HG02870 (cell line): ENCODE measurements around the gene PPT2.

Source experiments
- ATAC-seq: cut with Tn5 transposase; IDR thresholded peaks from one replicate; pipeline ENCODE4 v1.9.1; 2021; ENCODE audit warnings: mild to moderate bottlenecking, moderate library complexity; ENCODE audit not compliant: unreplicated experiment

The PPT2 gene

GRCh38 chr6:32153564-32154513, at the start of gene PPT2:
Gene PPT2, plus strand, starts transcription at chr6:32154141. Its CDS starts 454 bp downstream, at chr6:32154595.
- ATAC-seq: no peak

GRCh38 chr6:32105433-32105832, 48.5 kb upstream of the PPT2 start:
- ATAC-seq: no peak

GRCh38 chr6:32107406-32107805, 46.5 kb upstream of the PPT2 start:
- ATAC-seq: no peak

- ATAC-seq: no peak
Measured at GRCh38 chr6:32108094-32108627, 45.8 kb upstream of the PPT2 start.

- no peak for ATAC-seq
Measured at GRCh38 chr6:32108727-32109113, 45.2 kb upstream of the PPT2 start.

- ATAC-seq: no peak
Measured at GRCh38 chr6:32109114-32109764, 44.7 kb upstream of the PPT2 start, which contains the start of gene TNXB. Gene TNXB, minus strand, starts transcription at chr6:32109338. Its CDS starts 11,140 bp downstream, at chr6:32098198.

GRCh38 chr6:32109765-32110160, 44.2 kb upstream of the PPT2 start:
- no peak for ATAC-seq

- ATAC-seq: no peak
Measured at GRCh38 chr6:32110632-32111031, 43.3 kb upstream of the PPT2 start.

- no peak for ATAC-seq
Measured at GRCh38 chr6:32111424-32112066, 42.4 kb upstream of the PPT2 start.

- no peak for ATAC-seq
Measured at GRCh38 chr6:32112431-32112980, 41.4 kb upstream of the PPT2 start.

- no peak for ATAC-seq
Measured at GRCh38 chr6:32113386-32114352, 40.3 kb upstream of the PPT2 start.

- no peak for ATAC-seq
Measured at GRCh38 chr6:32114796-32115195, 39.1 kb upstream of the PPT2 start.

- ATAC-seq: no peak
Measured at GRCh38 chr6:32115623-32116022, 38.3 kb upstream of the PPT2 start.

GRCh38 chr6:32116674-32117073, 37.3 kb upstream of the PPT2 start:
- no peak for ATAC-seq

GRCh38 chr6:32117461-32117860, 36.5 kb upstream of the PPT2 start:
- ATAC-seq: no peak

GRCh38 chr6:32118782-32119628, 34.9 kb upstream of the PPT2 start:
- ATAC-seq: no peak

GRCh38 chr6:32120573-32121059, 33.3 kb upstream of the PPT2 start:
- no peak for ATAC-seq

GRCh38 chr6:32123681-32124080, 30.3 kb upstream of the PPT2 start:
- ATAC-seq: no peak

- ATAC-seq: no peak
Measured at GRCh38 chr6:32126880-32127279, 27.1 kb upstream of the PPT2 start.
